OCI-LY7 (cell line): ENCODE measurements around the gene COL18A1.

Source experiments
- EZH2phosphoT487 ChIP-seq: fragments of 200-600 bp; sonication (generic); IDR thresholded peaks from 2 replicates; pipeline ENCODE4 v1.6.1; 2018; ENCODE audit warnings: low read depth, borderline replicate concordance, mild to moderate bottlenecking, mixed run types, antibody characterized with exemption, low read length, moderate library complexity, mixed read lengths
- TF ChIP-seq, protein P1 (sequence below): fragments of 200-600 bp; sonication (generic); conservative IDR thresholded peaks from 2 replicates; pipeline ENCODE4 v1.5.1; 2014; ENCODE audit warnings: mild to moderate bottlenecking, antibody characterized with exemption, low read length, moderate library complexity, mixed read lengths

DNA sequence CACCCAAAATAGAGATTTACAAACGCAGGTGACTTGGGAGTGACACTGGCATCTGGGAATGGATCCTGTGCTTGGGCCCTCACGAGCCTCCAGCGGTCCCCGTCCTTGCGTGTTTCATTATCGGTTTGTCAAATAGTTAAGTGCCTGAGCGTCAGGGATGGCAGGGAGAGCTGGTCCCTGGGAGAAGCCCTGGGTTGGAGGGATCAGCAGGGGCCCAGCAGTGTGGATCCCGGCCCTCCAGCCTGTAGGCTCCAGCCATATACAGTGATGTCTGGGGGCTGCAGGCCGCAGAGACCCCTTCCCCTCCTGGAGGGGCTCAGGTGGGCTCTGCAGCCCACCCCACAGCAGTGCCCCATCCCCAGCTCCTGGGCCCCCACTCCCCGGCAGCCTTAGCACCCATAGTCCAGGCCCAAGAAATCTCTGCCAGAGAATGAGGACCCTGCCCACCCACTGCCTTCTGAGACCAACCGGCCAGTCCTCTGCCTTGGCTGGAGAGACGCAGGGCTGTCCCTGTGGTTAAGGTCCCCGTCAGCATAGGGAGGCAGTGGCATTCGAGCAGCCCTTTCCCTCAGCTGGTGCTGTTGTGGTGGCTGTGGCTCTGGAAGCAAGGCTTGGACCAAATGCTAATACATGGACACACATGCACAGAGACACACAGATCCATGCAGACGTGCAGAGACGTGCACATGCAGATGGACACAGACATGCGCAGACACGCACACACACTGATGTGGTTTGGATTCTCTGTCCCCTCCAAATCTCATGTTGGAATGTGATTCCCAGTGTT lies 139.7 kb downstream of the COL18A1 start:
- TF ChIP-seq, protein P1, sequence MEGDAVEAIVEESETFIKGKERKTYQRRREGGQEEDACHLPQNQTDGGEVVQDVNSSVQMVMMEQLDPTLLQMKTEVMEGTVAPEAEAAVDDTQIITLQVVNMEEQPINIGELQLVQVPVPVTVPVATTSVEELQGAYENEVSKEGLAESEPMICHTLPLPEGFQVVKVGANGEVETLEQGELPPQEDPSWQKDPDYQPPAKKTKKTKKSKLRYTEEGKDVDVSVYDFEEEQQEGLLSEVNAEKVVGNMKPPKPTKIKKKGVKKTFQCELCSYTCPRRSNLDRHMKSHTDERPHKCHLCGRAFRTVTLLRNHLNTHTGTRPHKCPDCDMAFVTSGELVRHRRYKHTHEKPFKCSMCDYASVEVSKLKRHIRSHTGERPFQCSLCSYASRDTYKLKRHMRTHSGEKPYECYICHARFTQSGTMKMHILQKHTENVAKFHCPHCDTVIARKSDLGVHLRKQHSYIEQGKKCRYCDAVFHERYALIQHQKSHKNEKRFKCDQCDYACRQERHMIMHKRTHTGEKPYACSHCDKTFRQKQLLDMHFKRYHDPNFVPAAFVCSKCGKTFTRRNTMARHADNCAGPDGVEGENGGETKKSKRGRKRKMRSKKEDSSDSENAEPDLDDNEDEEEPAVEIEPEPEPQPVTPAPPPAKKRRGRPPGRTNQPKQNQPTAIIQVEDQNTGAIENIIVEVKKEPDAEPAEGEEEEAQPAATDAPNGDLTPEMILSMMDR, result no peak
- TF ChIP-seq EZH2phosphoT487, result no peak
